Stimulated activated CD4-positive, alpha-beta T cell treated with anti-CD3 and anti-CD28 coated beads, Interleukin-1b, Interleukin-23, amount 100 ng/mL, for 1 hour (primary cell): Measurements from ENCODE around the gene IGSF9.

Experiments used
- DNase-seq, 2 donors: peaks; one replicate each; pipeline ENCODE4 v3.0.0-alpha.2; 2020; ENCODE audit warnings: low read depth in 2 of 2

IGSF9 gene

DNA sequence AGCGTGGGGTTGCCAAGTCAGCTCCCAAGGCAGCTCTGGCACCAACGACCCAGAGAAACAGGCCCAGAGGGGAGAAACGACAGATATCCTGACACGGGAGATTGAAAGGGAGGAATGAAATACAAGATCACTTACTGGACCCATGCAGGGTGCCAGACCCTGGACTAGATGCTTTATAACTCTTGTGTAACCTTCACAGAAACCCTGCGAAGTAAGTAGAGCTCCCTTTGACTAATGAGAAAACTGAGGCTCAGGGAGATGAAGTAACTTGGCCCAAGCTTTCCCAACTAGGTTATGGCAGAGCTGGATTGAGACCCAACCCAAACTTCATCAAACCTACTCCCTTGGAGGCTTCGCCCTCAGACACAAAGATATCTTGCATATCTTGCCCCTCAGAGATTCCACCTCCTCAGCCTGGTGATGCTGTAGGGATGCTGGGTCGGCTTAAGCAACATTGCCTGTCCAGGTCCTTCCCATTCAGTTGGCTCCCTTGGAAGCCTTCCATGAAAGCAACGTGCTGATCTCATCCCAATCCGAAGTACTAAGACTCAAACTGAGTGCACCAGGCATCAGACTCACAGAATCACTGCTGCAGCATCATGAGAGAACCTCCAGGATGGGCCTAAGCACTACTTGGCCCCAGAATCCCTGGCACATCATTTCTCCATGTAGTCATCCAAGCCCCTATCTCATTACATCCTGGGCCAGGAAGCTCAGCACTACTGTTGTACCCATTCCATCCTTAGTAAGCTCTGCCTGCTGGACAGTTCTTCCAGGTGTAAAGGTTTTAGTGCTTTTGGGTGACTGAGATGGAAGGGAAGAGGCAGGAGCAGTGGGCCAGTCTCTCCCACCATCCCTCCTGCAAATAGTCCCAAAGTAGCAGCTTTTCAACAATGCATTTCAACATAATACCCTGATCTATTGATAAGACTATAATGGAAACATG, 1.1 kb upstream of the IGSF9 start:
- no peak for DNase-seq

- DNase-seq = no peak
Measured at GRCh38 chr1:159944623-159945455, 574 bp downstream of the IGSF9 start.

DNA sequence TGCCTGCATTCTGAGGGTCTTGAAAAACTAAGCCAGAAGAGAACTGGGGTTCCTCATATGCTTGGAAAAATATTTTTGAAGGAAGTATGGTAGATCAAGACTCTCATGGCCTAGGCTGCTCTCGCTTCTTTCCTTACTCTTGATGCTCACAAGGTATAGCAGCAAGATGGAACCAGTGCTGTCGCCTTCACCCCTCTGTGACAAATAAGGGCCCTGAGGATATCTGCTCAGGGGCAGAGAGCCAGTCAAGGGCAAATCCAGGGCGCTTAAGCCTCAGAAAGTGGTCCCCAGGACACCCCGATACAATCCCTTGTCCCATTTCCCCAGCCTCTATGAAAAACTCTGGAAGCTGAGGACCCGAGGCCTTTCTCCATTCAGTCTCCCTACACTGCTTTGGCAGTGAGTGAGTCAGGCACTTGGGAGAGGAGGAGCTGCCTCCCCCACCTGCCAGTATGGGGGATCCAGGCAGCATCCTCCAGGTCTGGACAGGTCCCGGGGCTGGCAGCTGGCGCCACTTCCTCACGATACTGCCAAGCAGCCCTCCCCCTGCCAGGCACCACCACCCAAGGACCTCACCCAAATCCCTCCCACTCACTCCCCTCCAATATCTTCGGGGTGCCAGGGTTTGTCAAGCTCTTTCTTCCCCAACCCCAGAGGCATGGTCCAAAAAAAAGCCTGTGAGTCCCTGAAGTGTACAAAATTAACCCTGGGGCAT, 1.3 kb downstream of the IGSF9 start:
- DNase-seq = no peak

GRCh38 chr1:159943278-159943640, 2.2 kb downstream of the IGSF9 start:
- no peak for DNase-seq

DNA sequence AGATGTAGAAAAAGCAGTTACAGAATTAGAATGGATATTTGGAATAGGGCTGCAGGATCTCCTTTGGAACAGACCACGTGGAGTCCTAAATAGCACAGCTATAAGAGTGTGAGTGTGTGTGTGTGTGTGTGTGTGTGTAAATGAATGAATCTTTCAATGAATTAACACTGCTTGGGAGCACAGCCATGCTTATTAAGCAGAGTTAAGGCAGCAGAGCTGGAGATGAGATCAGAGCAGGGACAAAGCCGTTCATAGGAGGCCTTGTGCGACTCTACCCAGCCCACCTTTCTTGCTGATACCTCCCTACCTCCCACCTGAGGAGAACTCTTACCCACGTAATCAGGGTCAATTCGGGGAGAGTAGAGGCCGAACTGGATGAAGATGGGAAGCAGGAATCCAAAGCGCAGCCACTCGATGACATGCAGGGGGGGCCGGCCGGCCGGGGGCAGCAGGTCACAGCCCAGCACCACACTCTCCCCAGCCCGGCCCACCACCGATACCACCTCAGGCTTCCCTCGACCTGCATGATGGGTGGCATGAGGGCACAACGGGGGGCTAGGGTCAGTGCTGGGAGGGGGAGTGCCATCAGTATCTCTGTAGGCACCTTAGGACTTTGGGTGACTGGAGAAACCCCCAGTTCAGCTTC, 2.7 kb downstream of the IGSF9 start:
- no peak for DNase-seq

GRCh38 chr1:159941591-159942560, 3.5 kb downstream of the IGSF9 start:
- DNase-seq = no peak

DNA sequence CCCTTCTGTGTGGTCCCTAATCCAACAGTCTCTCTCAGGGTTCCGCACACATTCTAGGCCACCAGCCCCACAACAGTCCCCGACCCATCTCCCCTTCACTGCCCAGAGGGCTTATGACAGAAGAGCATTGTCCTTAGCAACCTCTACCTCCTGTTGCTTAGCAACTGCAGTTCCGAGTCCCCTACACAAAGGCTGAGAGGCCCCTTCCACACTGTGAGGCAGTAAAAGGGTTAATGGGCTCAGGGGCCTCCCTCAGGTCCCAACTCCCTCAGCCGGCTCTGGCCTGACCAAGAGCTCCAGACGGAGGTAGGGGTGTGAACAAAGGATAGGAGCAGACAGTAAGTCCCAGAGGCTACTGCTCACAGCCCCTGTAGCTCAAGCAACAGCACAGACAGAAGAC, 4.3 kb downstream of the IGSF9 start:
- no peak for DNase-seq

DNA sequence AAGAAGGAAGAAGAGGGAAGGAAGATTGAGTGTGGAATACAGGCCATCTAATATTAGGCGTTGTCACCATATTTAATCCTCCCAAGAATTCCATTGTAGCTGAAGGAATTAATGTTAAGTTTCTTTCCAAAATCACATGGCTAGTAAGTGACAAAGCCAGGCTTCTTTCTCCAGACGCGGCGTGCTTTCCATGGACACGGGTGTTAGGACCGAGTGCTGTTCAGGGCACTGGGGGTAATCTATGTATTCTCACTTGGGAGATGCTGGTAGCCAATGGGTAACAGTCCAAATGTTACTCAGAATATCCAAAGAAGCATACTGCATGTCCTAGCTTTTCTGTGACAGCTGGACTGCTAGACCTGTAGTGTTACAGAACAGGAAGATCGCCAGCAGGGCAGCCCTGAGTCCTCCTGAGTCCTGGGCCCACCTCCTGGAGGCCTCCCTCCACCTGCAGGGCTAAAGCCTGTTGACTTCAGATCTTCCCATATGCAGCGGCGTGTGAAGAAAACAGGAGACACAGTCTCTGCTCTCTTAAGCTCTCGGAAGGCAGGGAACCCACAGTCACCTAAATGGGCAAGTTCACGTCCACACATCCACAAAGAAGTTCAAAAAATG, 5.3 kb downstream of the IGSF9 start:
- DNase-seq = no peak

DNA sequence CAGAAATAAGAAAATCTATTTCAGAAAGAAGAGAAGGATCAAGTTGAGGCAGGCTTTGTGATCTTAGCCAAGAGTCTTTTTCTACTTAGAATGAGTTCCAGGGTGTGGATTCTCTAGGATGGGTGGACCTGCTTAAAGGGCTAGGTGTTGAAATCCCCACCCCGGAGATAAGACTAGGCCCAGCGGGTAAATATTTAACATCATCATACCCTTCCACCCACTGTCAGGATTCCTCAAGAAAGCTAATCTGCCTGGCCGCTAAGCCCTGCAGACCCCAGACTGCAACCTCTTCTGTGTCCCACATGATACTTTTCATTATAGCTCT, 5.8 kb downstream of the IGSF9 start:
- no peak for DNase-seq

- no peak for DNase-seq
Measured at GRCh38 chr1:159938905-159939677, 6.3 kb downstream of the IGSF9 start.

DNA sequence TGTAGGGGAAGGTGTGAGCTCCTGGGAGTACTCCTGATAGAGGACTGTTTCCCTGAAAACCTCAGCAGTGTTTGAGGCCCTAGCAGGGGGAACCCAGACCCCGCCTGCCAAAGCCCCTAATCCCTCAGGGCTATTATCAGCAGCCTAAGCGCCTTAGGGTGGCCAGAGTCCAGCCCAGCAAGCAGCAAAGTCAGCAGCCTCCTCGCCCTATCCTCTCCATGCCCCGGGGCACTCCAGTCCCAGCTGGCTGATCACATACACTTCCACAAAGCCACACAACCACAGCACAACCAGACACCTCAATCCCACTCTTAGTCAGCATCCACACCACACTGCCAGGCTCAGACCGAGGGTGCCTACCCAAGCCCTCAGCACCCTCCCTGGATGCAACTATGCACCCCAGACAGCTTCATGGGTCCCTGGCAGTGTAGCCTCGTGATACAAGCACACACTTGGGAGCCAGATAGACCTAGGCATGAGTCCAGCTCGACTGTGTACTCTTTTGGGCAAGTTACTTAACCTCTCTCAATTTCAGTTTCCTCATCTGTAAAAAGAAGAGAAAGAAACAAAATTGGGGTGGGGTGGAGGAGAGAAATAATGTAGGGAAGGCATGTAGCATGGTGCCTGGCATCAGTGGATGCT, 7.1 kb downstream of the IGSF9 start:
- DNase-seq = no peak

- no peak for DNase-seq
Measured at GRCh38 chr1:159937054-159937750, 8.2 kb downstream of the IGSF9 start.

GRCh38 chr1:159936273-159936904, 9.0 kb downstream of the IGSF9 start:
- peak; percentile 66 to 84 for DNase-seq

GRCh38 chr1:159935719-159936272, 9.6 kb downstream of the IGSF9 start:
- DNase-seq = no peak

DNA sequence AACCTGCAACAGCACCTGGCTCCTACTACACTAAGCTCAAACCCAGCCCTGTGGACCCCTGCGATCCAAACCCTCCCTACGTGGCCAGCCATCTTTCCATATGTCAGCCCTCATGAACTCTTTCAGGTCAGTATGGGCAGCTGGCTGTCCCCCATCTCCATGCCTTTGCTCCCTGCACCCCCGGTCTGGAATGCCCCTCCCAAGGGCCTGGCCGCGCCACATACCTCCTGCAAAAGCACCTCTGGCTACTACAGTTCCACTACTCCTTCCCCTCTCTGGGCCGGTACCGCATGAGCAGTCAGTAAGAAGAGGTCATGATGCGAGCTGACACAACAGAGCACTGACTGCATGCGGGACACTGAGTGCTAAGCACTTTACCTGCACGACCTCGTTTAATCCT, 10.1 kb downstream of the IGSF9 start:
- DNase-seq = no peak

GRCh38 chr1:159934136-159935039, 11.0 kb downstream of the IGSF9 start:
- DNase-seq = no peak
